H1 (cell line): ENCODE data around the gene SNED1. TPM values are rescaled to one million over a fixed set of nuclear protein-coding genes. Genes with fewer than 3 reads are reported as not detected.

Experiments used
- BACH1 ChIP-seq: IDR thresholded peaks from 2 replicates; pipeline ENCODE4 v1.6.1; 2012; ENCODE audit warnings: low read length, improper control_type of control experiment
- CHD1 ChIP-seq: IDR thresholded peaks from 2 replicates; pipeline ENCODE4 v1.6.1; 2012; ENCODE audit warnings: low read depth, low read length, improper control_type of control experiment
- GTF2F1 ChIP-seq: IDR thresholded peaks from 2 replicates; pipeline ENCODE4 v1.6.1; 2012; ENCODE audit warnings: low read depth, low read length, improper control_type of control experiment, borderline replicate concordance
- HDAC6 ChIP-seq: IDR thresholded peaks from one replicate; pipeline ENCODE4 v1.7.1; 2012; ENCODE audit warnings: low read depth, mild to moderate bottlenecking, inconsistent platforms, low read length, moderate library complexity
- RNF2 ChIP-seq: fragments of 200-900, 300-1000 bp; sonication (generic); IDR thresholded peaks from 2 replicates; pipeline ENCODE4 v1.7.1; 2016; ENCODE audit warnings: borderline replicate concordance, low read depth, mild to moderate bottlenecking, antibody characterized with exemption, low read length; ENCODE audit not compliant: poor library complexity, severe bottlenecking; ENCODE audit errors: missing control alignments
- polyA plus RNA-seq, 7 experiments: library from polyadenylated mRNA; depleted of rRNA in 3 of 7; stranded (reverse) in 5 of 7; unstranded in 2 of 7; fragments of >200 nt in 5 of 7; fragments of 200-250 nt in 2 of 7; gene quantifications; 1 replicate in 5 of 7; 2 replicates in 1 of 7; 4 replicates in 1 of 7; pipeline versions ENCODE4 v1.2.1 to v1.2.3, GENCODE V29; 2011 to 2013; ENCODE audit warnings: missing spikeins in 2 of 7, mixed read lengths in 2 of 7
- total RNA-seq: library from RNA; stranded (reverse); fragmentation: NEBNext Ultra II Directional; extraction: Animal tissue kit (Norgen Biotek cat#: 25700); gene quantifications from 2 replicates; pipeline ENCODE4 v1.2.1, GENCODE V29; 2021
- TF ChIP-seq, protein P1 (sequence below): fragments of 300-600 bp; sonication (generic); IDR thresholded peaks from 2 replicates; pipeline ENCODE4 v1.7.1; 2012; ENCODE audit warnings: low read length, moderate library complexity, mild to moderate bottlenecking, inconsistent platforms; ENCODE audit not compliant: insufficient replicate concordance

Gene SNED1
- total and polyA plus RNA-seq, 2 of the 8 experiments (the other 6 are each of a cell fraction or from before 2014, with no cell fraction given), result 1.9 TPM

GRCh38 chr2:240983996-240984498 lies 14.4 kb upstream of the SNED1 start (continued):
- TF ChIP-seq HDAC6, result no peak
- TF ChIP-seq GTF2F1, result no peak
- no peak for TF ChIP-seq RNF2
- no peak for TF ChIP-seq CHD1
- TF ChIP-seq, protein P1, sequence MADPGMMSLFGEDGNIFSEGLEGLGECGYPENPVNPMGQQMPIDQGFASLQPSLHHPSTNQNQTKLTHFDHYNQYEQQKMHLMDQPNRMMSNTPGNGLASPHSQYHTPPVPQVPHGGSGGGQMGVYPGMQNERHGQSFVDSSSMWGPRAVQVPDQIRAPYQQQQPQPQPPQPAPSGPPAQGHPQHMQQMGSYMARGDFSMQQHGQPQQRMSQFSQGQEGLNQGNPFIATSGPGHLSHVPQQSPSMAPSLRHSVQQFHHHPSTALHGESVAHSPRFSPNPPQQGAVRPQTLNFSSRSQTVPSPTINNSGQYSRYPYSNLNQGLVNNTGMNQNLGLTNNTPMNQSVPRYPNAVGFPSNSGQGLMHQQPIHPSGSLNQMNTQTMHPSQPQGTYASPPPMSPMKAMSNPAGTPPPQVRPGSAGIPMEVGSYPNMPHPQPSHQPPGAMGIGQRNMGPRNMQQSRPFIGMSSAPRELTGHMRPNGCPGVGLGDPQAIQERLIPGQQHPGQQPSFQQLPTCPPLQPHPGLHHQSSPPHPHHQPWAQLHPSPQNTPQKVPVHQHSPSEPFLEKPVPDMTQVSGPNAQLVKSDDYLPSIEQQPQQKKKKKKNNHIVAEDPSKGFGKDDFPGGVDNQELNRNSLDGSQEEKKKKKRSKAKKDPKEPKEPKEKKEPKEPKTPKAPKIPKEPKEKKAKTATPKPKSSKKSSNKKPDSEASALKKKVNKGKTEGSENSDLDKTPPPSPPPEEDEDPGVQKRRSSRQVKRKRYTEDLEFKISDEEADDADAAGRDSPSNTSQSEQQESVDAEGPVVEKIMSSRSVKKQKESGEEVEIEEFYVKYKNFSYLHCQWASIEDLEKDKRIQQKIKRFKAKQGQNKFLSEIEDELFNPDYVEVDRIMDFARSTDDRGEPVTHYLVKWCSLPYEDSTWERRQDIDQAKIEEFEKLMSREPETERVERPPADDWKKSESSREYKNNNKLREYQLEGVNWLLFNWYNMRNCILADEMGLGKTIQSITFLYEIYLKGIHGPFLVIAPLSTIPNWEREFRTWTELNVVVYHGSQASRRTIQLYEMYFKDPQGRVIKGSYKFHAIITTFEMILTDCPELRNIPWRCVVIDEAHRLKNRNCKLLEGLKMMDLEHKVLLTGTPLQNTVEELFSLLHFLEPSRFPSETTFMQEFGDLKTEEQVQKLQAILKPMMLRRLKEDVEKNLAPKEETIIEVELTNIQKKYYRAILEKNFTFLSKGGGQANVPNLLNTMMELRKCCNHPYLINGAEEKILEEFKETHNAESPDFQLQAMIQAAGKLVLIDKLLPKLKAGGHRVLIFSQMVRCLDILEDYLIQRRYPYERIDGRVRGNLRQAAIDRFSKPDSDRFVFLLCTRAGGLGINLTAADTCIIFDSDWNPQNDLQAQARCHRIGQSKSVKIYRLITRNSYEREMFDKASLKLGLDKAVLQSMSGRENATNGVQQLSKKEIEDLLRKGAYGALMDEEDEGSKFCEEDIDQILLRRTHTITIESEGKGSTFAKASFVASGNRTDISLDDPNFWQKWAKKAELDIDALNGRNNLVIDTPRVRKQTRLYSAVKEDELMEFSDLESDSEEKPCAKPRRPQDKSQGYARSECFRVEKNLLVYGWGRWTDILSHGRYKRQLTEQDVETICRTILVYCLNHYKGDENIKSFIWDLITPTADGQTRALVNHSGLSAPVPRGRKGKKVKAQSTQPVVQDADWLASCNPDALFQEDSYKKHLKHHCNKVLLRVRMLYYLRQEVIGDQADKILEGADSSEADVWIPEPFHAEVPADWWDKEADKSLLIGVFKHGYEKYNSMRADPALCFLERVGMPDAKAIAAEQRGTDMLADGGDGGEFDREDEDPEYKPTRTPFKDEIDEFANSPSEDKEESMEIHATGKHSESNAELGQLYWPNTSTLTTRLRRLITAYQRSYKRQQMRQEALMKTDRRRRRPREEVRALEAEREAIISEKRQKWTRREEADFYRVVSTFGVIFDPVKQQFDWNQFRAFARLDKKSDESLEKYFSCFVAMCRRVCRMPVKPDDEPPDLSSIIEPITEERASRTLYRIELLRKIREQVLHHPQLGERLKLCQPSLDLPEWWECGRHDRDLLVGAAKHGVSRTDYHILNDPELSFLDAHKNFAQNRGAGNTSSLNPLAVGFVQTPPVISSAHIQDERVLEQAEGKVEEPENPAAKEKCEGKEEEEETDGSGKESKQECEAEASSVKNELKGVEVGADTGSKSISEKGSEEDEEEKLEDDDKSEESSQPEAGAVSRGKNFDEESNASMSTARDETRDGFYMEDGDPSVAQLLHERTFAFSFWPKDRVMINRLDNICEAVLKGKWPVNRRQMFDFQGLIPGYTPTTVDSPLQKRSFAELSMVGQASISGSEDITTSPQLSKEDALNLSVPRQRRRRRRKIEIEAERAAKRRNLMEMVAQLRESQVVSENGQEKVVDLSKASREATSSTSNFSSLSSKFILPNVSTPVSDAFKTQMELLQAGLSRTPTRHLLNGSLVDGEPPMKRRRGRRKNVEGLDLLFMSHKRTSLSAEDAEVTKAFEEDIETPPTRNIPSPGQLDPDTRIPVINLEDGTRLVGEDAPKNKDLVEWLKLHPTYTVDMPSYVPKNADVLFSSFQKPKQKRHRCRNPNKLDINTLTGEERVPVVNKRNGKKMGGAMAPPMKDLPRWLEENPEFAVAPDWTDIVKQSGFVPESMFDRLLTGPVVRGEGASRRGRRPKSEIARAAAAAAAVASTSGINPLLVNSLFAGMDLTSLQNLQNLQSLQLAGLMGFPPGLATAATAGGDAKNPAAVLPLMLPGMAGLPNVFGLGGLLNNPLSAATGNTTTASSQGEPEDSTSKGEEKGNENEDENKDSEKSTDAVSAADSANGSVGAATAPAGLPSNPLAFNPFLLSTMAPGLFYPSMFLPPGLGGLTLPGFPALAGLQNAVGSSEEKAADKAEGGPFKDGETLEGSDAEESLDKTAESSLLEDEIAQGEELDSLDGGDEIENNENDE, result no peak
- no peak for TF ChIP-seq BACH1
